Measurements from ENCODE around the gene TAOK3.

- TF ChIP-seq CTCF (IDR thresholded peaks at IDR 0.05; ENCODE audit: low read depth, low read length): no peak
- TF ChIP-seq EZH2phosphoT487 (IDR thresholded peaks at IDR 0.05; ENCODE audit: low read depth): no peak
These were observed 17.8 kb downstream of the TAOK3 start for GRCh38 chr12:118354903-118355302.
